GM12864 (cell line): ENCODE measurements around the gene MICA.

Source experiments
- DNase-seq: peaks from one replicate; pipeline ENCODE4 v3.0.0-alpha.2; 2011; ENCODE audit warnings: low read depth
- H3K4me3 ChIP-seq: 2 replicates; pipeline ENCODE4 v1.5.1; 2011; ENCODE audit warnings: mild to moderate bottlenecking, low read depth, low read length, control low read depth
- CTCF ChIP-seq: IDR thresholded peaks from 2 replicates; pipeline ENCODE4 v1.5.1; 2011; ENCODE audit warnings: low read depth, mild to moderate bottlenecking, moderate library complexity, low read length, control low read depth, inconsistent platforms; ENCODE audit errors: missing control alignments

MICA gene

GRCh38 chr6:31403283-31404060 lies at the start of gene MICA:
Gene MICA (plus strand): TSS chr6:31403595. CDS start chr6:31403633, 38 bp downstream.
- peak within 1 kb of the TSS; percentile 59 for H3K4me3 ChIP-seq
- peak; percentile 35 for DNase-seq
- no peak for TF ChIP-seq CTCF

GRCh38 chr6:31354158-31354863 lies 49.1 kb upstream of the MICA start:
- no peak for DNase-seq
- TF ChIP-seq CTCF, result no peak

GRCh38 chr6:31354864-31355582 lies 48.4 kb upstream of the MICA start:
- DNase-seq, result no peak
- peak overlapping the region; percentile 76 for H3K4me3 ChIP-seq
- no peak for TF ChIP-seq CTCF

More at GRCh38 chr6:31354158-31354863, 49.1 kb upstream of the MICA start:
- H3K4me3 ChIP-seq, result peak overlapping the region; percentile 76

GRCh38 chr6:31355583-31355948 lies 47.8 kb upstream of the MICA start:
- TF ChIP-seq CTCF, result no peak
- DNase-seq, result no peak
- H3K4me3 ChIP-seq, result peak overlapping the region; percentile 76

- H3K4me3 ChIP-seq, result peak overlapping the region; percentile 76
- TF ChIP-seq CTCF, result no peak
- DNase-seq, result no peak
Observed at GRCh38 chr6:31356216-31356945, 47.0 kb upstream of the MICA start.

- peak; percentile 93 for DNase-seq
- peak within 1 kb of the TSS; percentile 76 for H3K4me3 ChIP-seq
- TF ChIP-seq CTCF, result no peak
Observed at GRCh38 chr6:31356946-31357466, 46.4 kb upstream of the MICA start, which contains the start of gene HLA-B. Gene HLA-B (minus strand): TSS chr6:31357179. CDS start chr6:31357158, 21 bp downstream.
